Renal pelvis (tissue), 12 donors: ENCODE measurements around the gene REEP6. TPM values are rescaled to one million over a fixed set of nuclear protein-coding genes. Genes with fewer than 3 reads are reported as not detected.

Experiments used
- DNase-seq: peaks from one replicate; pipeline ENCODE4 v3.0.0-alpha.2; 2013
- long read RNA-seq, 16 experiments: transcript quantifications; one replicate each; lab custom pipeline, GENCODE V29; 2026
- polyA plus RNA-seq, 3 donors: library from polyadenylated mRNA; unstranded; fragments of 120-200 nt; gene quantifications; one replicate each; pipeline ENCODE4 v1.2.1, GENCODE V29; 2013; ENCODE audit not compliant: insufficient read length in 3 of 3

REEP6 gene
- polyA plus RNA-seq: 10 to 100 TPM; 24.2 to 33.2 (median 26.3) TPM
- long read RNA-seq, donor 1, transcript REEP6-201 (5 exons, 1,794 nt): major isoform, 21 of 22 reads
- long read RNA-seq, donor 1, partial matches to known transcripts: 0 of 22 reads
- long read RNA-seq, donor 1, other reads (novel, unspliced or antisense): 0 of 22 reads
- long read RNA-seq, donor 2, transcript REEP6-201 (5 exons, 1,794 nt): major isoform, 44 of 46 reads
- long read RNA-seq, donor 2, partial matches to known transcripts: 0 of 46 reads
- long read RNA-seq, donor 2, other reads (novel, unspliced or antisense): 0 of 46 reads
- long read RNA-seq, donor 3, transcript REEP6-201 (5 exons, 1,794 nt): major isoform, 5 of 6 reads
- long read RNA-seq, donor 3, partial matches to known transcripts: 0 of 6 reads
- long read RNA-seq, donor 3, other reads (novel, unspliced or antisense): 0 of 6 reads
- long read RNA-seq, donor 4, transcript REEP6-201 (5 exons, 1,794 nt): major isoform, 20 of 22 reads
- long read RNA-seq, donor 4, partial matches to known transcripts: 0 of 22 reads
- long read RNA-seq, donor 4, other reads (novel, unspliced or antisense): 0 of 22 reads
- long read RNA-seq, donor 5, partial matches to known transcripts: 7 of 10 reads
- long read RNA-seq, donor 5, other reads (novel, unspliced or antisense): 0 of 10 reads
- long read RNA-seq, donor 6, transcript REEP6-201 (5 exons, 1,794 nt): major isoform, 18 of 18 reads
- long read RNA-seq, donor 6, partial matches to known transcripts: 0 of 18 reads
- long read RNA-seq, donor 6, other reads (novel, unspliced or antisense): 0 of 18 reads
- long read RNA-seq, donor 7, transcript REEP6-201 (5 exons, 1,794 nt): major isoform, 23 of 30 reads
- long read RNA-seq, donor 7, partial matches to known transcripts: 7 of 30 reads
- long read RNA-seq, donor 7, other reads (novel, unspliced or antisense): 0 of 30 reads
- long read RNA-seq, donor 8, partial matches to known transcripts: 0 of 1 reads
- long read RNA-seq, donor 8, other reads (novel, unspliced or antisense): 0 of 1 reads
- long read RNA-seq, donor 9, transcript REEP6-201 (5 exons, 1,794 nt): major isoform, 22 of 34 reads
- long read RNA-seq, donor 9, partial matches to known transcripts: 10 of 34 reads
- long read RNA-seq, donor 9, other reads (novel, unspliced or antisense): 0 of 34 reads
- long read RNA-seq, donor 10, transcript REEP6-201 (5 exons, 1,794 nt): major isoform, 21 of 22 reads
- long read RNA-seq, donor 10, partial matches to known transcripts: 0 of 22 reads
- long read RNA-seq, donor 10, other reads (novel, unspliced or antisense): 0 of 22 reads
- long read RNA-seq, donor 11, transcript REEP6-201 (5 exons, 1,794 nt): major isoform, 14 of 14 reads
- long read RNA-seq, donor 11, partial matches to known transcripts: 0 of 14 reads
- long read RNA-seq, donor 11, other reads (novel, unspliced or antisense): 0 of 14 reads
- long read RNA-seq, donor 12, transcript REEP6-201 (5 exons, 1,794 nt): major isoform, 27 of 33 reads
- long read RNA-seq, donor 12, partial matches to known transcripts: 6 of 33 reads
- long read RNA-seq, donor 12, other reads (novel, unspliced or antisense): 0 of 33 reads
- long read RNA-seq, donor 13, partial matches to known transcripts: 0 of 5 reads
- long read RNA-seq, donor 13, other reads (novel, unspliced or antisense): 0 of 5 reads
- long read RNA-seq, donor 14: 0 reads
- long read RNA-seq, donor 15: 0 reads
- long read RNA-seq, donor 16, transcript REEP6-201 (5 exons, 1,794 nt): major isoform, 10 of 10 reads
- long read RNA-seq, donor 16, partial matches to known transcripts: 0 of 10 reads
- long read RNA-seq, donor 16, other reads (novel, unspliced or antisense): 0 of 10 reads

GRCh38 chr19:1491114-1491848 is at the start of gene REEP6:
Gene REEP6 (plus strand): TSS chr19:1491181. CDS start chr19:1491270, 89 bp downstream.
- DNase-seq: no peak

DNA sequence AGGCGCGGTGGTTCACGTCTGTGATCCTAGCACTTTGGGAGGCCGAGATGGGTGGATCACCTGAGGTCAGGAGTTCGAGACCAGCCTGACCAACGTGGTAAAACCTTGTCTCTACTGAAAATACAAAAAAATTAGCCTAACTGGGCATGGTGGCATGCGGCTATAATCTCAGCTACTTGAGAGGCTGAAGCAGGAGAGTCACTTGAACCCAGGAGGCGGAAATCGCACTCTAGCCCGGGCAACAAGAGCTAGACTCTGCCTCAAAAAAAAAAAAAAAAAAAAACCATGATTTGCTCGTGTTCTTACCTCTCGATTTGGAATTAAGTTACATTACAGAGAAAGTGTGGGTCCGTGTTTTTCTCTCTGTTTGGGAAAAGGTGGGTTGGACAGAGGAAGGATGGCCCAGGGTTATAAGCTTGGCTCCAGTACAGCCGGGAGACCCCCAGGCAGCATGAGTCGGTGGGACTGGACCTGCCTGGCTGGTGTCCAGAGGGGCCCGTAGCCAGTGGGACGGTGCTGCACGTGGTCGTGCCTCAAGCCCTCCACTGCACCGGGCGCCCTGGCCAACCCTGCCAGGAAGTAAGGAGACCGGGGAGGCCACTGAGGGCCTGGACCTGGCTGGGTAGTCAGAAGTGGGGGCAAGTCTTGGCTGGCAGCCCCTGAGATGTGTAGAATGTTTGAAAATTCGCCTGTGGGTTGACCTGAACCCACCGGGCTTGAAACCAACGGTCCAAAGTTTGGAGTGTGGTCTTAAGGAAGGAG is 49.1 kb upstream of the REEP6 start:
- DNase-seq: no peak

DNA sequence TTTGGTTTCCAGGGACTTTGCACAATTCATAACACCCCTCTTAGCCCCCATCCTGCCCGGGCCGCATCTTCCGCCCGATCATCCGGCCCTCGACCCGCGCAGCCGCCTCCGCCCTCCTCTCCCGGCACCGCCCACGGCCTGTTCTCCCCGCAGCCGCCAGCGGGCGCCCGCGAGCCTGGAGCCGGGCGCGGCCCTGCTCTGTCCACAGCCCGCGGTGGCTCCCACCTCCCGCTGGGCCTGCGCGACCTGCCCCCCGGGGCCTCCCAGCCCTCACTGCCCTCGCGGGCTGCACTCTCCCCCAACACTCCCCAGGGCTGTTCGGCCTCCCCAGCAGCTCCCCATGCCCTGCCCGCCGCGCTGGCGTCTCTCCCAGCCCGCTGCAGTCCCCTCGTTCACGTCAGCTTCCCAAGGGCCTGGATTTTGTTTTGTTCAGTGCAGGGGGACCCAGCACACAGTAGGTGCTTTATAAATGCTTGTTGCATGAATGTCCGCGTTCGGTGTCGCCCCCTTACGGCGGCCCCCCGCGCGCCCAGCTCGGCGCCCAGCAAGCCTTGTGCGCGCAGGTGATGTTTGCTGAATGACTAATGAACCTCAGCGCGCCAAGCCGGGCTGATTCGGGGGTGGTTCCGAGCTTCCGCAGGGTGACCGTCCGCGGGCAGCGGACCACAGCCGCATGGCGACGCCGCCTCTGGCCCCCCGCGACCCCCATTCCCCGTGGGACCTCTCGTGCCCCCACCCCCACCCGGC is 45.6 kb upstream of the REEP6 start:
- DNase-seq: no peak

DNA sequence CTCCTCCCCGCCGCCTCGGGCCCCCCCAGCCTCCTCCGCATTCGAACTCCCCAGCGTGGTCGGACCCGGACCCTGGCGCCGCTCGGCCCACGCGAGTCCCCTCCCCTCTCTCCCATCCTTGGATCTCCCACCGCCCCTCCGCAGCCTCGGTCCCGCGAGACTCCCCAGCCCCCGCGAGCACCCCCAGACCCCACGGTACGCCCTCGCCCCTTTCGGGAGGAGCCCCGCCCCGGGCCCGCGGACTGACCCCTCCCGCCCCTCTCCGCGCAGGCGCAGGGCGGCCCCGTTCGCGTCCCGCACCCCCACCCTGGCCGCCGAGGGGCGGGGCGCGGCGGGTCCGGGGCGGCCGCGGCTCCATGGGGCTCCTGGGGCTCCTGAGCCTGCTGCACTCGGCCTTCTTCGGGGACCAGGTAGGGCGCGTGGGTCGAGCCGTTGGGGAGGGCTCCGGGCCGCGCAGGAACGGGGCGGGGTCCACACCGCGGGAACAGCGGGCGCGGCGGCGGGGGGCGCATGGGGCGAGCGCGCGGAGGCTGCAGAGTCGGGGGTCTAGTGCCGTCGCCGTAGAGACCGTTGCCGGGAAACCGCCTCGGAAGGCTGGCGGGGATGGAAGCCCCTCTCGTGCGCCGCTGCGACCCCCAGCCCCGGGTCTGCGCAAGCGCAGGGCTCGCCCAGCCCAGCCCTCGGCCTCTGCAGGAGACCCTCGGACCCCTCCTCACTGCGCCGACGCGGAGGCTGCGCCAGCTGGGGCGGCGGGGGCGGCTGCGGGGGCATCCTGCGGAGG is 44.9 kb upstream of the REEP6 start:
- no peak for DNase-seq

GRCh38 chr19:1446713-1447481 is 44.1 kb upstream of the REEP6 start:
- no peak for DNase-seq

- DNase-seq: no peak
These were observed 43.5 kb upstream of the REEP6 start for GRCh38 chr19:1447504-1447903.

DNA sequence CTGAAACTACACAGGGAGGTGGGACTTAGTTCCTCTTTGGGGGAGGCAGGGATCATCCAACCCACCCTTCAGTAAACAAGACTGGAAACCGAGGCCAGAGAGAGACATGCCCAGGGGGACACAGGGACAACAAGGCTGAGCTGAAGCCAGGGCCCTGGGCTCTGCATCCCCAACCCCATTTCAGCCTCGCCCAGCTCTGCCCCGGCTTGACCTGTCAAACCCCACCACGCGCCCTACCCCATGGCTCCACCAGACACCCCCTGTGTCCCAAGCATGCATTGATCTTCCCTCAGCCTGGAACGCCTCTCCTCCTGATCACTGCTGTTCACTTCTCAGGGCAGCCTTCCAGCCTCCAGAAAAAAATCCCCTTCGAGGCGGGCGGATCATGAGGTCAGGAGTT is 43.0 kb upstream of the REEP6 start:
- no peak for DNase-seq

GRCh38 chr19:1449467-1450442 is 41.2 kb upstream of the REEP6 start, which contains the start of gene APC2:
Gene APC2 (plus strand): TSS chr19:1450121. CDS start chr19:1453002, 2,881 bp downstream.
- DNase-seq: no peak

DNA sequence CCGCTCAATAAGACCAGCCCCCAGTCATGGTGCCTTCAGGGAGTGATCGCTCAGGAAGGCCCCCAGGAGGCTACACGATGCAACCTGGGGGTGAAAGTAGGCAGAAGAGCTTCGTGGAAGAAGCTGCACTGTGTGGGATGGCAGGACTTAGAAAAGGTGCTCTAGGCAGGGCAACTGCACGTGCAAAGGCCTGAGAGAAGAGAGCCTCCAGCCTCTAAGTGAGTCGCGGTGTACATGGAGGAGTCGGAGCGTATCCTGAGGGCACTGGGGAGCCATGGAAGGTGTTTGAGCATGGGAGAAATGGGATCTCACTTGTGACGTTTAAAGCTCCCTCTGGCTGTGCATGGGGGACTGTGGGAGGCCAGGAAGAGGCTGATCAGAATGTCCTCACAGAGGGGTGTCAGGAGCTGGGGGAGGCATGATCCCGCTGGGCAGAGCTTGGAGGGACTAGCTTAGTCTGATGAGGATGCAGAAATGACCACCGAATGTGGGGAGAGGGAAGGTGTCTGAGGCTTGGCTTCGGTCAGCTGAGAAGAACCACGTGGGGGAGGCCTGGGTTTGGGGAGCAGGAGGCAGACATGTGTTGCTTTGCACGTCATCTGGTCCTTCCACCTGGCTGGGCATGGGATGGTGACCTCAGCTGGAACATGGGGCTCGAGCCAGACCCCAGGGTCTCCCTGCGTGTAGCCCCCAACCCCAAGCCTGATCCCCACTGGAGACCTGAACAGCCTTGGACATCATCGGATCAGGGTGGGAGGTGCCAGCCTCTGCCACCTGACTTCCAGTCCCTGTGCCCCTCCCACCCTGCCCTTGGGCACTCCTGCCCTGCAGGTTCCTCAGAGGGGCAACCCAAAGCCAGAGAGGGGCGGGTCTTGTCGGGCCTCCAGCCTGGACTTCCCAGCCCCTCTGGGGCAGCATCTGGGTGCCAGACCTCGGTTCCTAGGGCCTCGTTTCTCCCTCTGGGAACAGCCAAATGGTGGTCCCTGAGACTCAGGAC is 39.9 kb upstream of the REEP6 start:
- DNase-seq: no peak

- DNase-seq: no peak
These were observed 38.8 kb upstream of the REEP6 start for GRCh38 chr19:1451916-1452801.

GRCh38 chr19:1452802-1453524 is 38.0 kb upstream of the REEP6 start:
- DNase-seq: no peak
